Nephron progenitor cell (in vitro differentiated cells): ENCODE measurements around the gene SDK1.

Source experiments
- DNase-seq: peaks from one replicate; pipeline ENCODE4 v3.0.0; 2021
- H3K27ac Mint-ChIP-seq: 2 replicates; pipeline ENCODE4 v1.8.0; 2021; ENCODE audit warnings: mild to moderate bottlenecking, moderate library complexity, mixed read lengths
- H3K27me3 Mint-ChIP-seq: 2 replicates; pipeline ENCODE4 v1.8.0; 2021; ENCODE audit warnings: mild to moderate bottlenecking, low read depth, mixed read lengths; ENCODE audit not compliant: poor library complexity
- H3K36me3 Mint-ChIP-seq: 2 replicates; pipeline ENCODE4 v1.8.0; 2021; ENCODE audit warnings: low read depth, mixed read lengths
- H3K4me1 Mint-ChIP-seq: 2 replicates; pipeline ENCODE4 v1.8.0; 2021; ENCODE audit warnings: mixed read lengths
- H3K4me3 Mint-ChIP-seq: 2 replicates; pipeline ENCODE4 v1.8.0; 2021; ENCODE audit warnings: mild to moderate bottlenecking, moderate library complexity, mixed read lengths
- H3K9me3 Mint-ChIP-seq: 2 replicates; pipeline ENCODE4 v1.8.0; 2021; ENCODE audit warnings: mild to moderate bottlenecking, moderate library complexity, mixed read lengths
- TF ChIP-seq, protein P1 (sequence below): fragments of 200-600 bp; sonication (generic); IDR thresholded peaks from 2 replicates; pipeline ENCODE4 v1.5.0; 2021; ENCODE audit warnings: antibody characterized with exemption

SDK1 gene

DNA sequence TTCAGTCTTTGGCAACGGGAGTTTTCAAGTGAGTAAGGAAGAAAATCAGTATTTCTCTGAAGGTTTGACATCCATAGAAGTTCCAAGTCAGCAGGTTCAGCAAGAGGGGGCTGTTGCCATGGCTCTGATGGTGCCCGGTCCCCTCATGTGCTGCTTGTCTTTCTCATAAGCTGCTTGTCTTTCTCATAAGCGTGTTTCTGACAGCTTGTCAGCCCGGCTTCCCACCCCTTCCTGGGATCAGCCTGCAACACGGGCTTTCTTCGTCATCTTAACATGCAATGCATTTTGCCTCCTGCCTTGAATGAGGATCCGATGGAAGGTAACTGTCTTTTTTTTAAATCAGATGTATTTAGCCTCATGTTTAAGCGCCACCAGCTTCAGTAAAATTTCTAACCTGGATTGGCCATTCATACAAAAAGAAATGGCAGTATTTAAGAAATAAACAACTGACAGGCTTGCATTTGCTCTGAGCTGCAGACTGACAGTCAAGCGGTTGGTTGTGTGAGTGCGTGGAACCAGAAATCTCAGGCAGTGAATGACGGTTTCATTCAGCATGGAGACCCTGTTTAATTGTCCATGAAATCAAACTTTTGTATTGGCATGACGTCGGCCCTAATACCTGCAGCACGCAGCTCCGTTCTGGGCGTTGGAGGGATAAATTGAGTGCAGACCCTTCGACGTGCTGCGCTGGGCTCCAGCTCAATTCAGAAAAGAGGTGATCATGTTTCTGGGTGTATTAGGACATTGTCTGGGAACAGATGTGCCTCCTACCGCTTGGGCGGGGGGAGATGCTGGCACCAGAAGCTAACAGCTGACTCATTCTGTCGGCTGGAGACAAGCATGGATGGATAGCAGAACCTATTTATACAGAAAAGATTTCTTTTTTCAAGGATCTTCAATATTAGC, 926.3 kb downstream of the SDK1 start:
- Mint-ChIP-seq H3K9me3 (peaks cover 13% of the 10 kb centered on the region), H3K36me3 (peaks cover 20% of the 10 kb centered on the region), H3K4me1 (peaks cover 31% of the 10 kb centered on the region), H3K27me3 (peaks cover 8% of the 10 kb centered on the region), H3K27ac (no peak overlapping the region), H3K4me3 (no peak overlapping the region)
- TF ChIP-seq, protein P1, sequence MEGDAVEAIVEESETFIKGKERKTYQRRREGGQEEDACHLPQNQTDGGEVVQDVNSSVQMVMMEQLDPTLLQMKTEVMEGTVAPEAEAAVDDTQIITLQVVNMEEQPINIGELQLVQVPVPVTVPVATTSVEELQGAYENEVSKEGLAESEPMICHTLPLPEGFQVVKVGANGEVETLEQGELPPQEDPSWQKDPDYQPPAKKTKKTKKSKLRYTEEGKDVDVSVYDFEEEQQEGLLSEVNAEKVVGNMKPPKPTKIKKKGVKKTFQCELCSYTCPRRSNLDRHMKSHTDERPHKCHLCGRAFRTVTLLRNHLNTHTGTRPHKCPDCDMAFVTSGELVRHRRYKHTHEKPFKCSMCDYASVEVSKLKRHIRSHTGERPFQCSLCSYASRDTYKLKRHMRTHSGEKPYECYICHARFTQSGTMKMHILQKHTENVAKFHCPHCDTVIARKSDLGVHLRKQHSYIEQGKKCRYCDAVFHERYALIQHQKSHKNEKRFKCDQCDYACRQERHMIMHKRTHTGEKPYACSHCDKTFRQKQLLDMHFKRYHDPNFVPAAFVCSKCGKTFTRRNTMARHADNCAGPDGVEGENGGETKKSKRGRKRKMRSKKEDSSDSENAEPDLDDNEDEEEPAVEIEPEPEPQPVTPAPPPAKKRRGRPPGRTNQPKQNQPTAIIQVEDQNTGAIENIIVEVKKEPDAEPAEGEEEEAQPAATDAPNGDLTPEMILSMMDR, result no peak
- DNase-seq, result no peak

DNA sequence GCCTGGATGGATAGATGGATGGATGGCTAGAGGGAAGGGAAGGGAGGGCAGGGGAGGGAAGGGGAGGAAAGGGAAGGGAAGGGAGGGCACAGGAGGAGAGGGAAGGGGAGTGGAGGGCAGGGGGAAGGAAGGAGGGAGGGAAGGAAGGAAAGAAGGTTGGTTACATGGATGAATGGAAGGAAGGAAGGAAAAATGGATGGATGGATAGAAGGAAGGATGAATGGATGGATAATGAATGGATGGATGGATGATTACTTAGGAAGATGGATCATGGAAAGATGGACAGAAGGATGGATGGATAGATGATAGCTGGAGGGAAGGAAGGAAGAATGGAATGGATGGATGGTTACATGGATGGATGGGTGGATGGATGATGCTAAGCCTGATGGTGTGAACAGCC, 929.3 kb downstream of the SDK1 start:
- DNase-seq, result no peak
- H3K36me3 Mint-ChIP-seq, result peaks cover under 1% of the 10 kb centered on the region
- peaks cover 35% of the 10 kb centered on the region for H3K4me1 Mint-ChIP-seq
- no peak overlapping the region for H3K4me3 Mint-ChIP-seq
- H3K27ac Mint-ChIP-seq, result no peak overlapping the region
- peaks cover 12% of the 10 kb centered on the region for H3K27me3 Mint-ChIP-seq
- no peaks in the 10 kb centered on the region for H3K9me3 Mint-ChIP-seq
- TF ChIP-seq, protein P1, result no peak

DNA sequence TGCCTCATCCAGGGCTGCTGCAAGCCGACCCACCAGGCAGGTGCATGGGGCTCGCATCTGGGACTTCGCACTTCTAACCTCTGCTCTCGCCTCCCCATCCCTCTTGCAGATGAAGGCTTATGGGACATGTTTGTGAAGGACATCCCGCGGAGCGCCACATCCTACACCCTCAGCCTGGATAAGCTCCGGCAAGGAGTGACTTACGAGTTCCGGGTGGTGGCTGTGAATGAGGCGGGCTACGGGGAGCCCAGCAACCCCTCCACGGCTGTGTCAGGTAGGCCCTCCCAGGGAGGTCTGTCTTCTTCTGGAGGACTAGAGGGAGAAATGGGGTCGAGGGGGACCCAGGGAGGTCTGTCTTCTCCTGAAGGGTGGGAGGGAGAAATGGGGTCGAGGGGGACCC, 932.1 kb downstream of the SDK1 start:
- no peak overlapping the region for H3K4me3 Mint-ChIP-seq
- H3K36me3 Mint-ChIP-seq, result no peaks in the 10 kb centered on the region
- no peaks in the 10 kb centered on the region for H3K9me3 Mint-ChIP-seq
- H3K27me3 Mint-ChIP-seq, result peaks cover 19% of the 10 kb centered on the region
- H3K27ac Mint-ChIP-seq, result no peak overlapping the region
- H3K4me1 Mint-ChIP-seq, result peaks cover 25% of the 10 kb centered on the region
- no peak for DNase-seq
- TF ChIP-seq, protein P1, result no peak

DNA sequence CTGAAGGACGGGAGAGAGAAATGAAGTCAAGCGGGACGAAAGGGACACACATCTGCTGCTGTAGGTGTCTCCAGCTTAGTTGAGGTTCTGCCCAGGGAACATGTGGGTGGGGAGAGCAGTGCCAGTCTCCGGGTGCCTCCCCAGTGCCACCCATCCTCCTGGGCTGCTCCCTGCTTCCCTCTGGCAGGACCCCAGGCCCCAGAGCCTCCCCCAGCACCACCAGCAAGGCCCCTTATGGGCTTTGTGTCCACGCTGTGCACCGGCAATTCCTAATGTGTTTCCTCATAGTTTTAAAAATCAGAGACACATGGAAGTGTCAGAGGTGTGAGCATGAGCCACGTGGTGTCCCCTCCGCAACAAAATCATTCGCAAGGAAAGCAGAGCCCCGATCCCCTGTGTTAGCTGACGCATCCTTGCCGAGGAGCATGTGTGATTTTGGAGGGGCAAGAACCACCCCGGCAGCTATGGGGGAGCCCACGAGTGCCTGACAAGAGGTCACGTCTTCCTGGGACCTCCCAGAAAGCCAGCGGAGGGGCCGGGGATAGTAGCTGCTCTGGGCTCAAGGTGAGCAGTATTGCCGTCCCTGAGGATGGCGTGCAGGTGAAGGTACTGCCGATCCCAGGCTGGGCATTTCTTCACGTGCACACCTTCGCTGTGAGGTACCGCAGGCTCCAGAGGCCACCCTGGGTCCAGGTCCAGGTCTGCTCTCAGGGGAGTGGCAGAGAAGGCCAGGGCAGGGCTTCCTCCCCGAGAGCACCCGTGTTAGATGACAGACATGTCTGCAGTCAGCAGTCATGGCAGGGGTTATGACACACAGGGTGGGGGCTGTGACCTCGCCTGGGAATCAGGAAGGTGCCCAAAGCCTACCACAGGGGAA, 932.8 kb downstream of the SDK1 start:
- Mint-ChIP-seq H3K4me1 (peaks cover 25% of the 10 kb centered on the region), H3K9me3 (no peaks in the 10 kb centered on the region), H3K4me3 (no peak overlapping the region), H3K27me3 (peaks cover 19% of the 10 kb centered on the region), H3K27ac (no peak overlapping the region), H3K36me3 (no peaks in the 10 kb centered on the region)
- TF ChIP-seq, protein P1, result no peak
- DNase-seq, result no peak

DNA sequence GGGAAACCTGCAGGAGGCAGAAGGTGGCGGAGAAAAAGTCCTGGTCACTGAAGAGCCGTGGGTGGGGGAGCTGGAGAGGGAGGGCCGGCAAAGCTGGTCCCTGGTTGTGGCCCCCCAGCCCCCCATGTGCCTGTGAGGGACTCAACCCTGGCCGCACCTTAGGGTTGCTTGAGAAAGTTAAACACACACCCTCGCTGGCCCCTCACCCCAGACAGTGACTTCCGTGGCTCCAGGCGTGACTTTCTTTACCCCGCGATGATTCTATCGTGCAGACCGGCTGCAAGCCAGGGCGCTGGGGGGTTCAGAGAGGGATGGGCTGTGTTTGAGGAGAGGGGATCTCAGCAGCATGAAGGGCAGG, 933.4 kb downstream of the SDK1 start:
- H3K4me3 Mint-ChIP-seq, result no peak overlapping the region
- no peak for DNase-seq
- no peak overlapping the region for H3K27ac Mint-ChIP-seq
- TF ChIP-seq, protein P1, result no peak
- H3K36me3 Mint-ChIP-seq, result no peaks in the 10 kb centered on the region
- H3K27me3 Mint-ChIP-seq, result peaks cover 19% of the 10 kb centered on the region
- no peaks in the 10 kb centered on the region for H3K9me3 Mint-ChIP-seq
- H3K4me1 Mint-ChIP-seq, result peaks cover 25% of the 10 kb centered on the region
